GM04504 (cell line): ENCODE data around the gene TEK.

Experiments
- DNase-seq: peaks from one replicate; pipeline ENCODE4 v3.0.0-alpha.2; 2012; ENCODE audit warnings: low read depth

TEK gene

DNA sequence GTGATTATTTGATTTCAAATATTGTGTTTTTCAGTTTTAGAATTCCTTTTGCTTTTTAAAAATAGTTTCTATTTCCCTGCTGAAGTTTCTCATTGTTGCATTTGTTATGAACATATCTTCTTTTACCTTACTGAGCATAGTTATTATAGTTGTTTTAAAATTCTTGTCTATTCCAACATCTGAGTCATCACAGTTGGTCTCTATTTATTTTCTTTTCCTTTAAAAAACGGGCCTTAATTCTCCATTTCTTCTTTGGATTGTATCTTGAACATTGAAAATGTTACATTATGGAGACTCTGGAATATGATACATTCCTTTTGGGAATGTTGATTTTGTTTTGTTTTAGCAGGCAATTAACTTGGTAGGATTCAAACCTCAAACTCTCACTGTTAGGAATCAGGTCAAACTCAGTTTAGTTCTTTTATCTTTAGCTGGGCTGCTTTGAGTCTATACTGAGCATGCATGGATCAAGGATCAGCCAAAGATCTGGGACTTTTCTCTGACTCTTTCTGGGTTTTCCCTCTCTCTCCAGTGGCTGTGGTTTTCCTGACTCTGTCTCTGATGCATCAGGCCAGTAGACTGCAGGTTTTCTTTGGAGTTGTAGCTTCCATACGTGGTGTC is 70.3 kb downstream of the TEK start:
- no peak for DNase-seq

DNA sequence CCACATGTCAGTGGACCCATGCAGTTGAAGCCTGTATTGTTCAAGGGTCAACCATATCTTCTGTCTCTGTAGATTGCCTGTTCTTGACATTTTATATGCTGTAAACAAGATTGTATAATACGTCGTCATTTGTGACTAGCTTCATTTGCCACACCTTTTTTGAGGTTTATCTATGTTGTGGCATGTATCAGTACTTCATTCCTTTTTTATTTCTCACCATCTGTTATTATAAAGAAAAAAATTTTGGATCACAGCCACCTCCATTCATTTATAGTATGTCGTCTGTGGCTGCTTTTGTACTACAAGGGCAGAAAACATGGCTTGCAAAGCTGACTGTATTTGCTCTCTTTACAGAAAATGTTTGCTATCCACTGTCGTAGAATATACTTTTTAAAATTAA is 72.4 kb downstream of the TEK start:
- DNase-seq, result peak; percentile 1

DNA sequence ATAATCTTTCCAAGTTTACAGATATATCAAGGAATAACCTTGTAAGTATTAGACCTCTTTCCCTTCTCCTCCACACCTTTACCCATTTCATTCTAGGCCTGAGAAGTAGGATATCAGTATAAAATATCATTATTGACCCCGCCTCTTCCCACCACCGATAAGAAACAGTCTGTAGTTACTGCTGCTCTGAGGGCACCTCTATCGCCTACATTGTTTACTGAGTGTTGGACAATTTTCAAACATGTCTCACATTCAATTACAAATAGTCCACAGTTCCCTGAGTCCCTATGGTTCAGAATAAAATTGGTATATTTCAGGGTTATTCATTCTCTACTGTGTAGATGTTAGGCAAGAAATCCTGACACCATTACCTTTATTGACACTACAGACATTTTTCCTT is 73.4 kb downstream of the TEK start:
- no peak for DNase-seq

DNA sequence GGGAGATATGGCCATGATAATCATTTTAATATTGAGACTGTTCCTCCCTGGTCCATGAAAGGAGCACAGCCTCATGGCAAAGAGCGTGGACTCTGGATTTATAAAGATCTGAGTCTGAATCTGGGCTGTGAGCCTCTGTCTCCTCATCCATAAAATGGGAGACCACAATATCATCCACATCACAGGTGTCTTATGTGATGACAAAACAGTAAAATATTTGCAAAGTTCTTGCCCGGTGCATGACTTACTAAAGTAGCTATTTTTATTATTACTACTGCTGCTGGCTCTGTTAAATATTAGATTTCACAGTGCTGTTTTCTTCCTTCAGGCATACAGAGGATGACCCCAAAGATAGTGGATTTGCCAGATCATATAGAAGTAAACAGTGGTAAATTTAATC is 74.1 kb downstream of the TEK start:
- no peak for DNase-seq

DNA sequence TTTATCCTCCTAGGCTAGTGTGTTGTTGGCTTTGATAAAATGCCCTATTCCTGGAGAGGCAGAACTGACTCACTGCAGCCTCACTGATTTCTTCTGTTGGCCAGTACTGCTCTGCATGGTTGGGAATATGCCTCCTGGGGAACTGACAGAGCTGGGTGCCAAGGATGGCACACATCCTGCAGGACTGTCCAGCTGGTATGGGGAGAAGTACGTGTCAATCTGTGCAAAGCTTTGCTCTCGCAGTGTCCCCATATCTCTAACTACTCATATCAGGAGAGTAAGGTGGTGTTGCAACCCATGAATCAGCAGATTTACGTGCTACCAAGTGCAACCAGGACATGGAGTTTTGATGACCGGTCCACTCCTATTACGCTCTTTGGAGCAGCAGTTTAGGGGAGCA is 74.7 kb downstream of the TEK start:
- no peak for DNase-seq

DNA sequence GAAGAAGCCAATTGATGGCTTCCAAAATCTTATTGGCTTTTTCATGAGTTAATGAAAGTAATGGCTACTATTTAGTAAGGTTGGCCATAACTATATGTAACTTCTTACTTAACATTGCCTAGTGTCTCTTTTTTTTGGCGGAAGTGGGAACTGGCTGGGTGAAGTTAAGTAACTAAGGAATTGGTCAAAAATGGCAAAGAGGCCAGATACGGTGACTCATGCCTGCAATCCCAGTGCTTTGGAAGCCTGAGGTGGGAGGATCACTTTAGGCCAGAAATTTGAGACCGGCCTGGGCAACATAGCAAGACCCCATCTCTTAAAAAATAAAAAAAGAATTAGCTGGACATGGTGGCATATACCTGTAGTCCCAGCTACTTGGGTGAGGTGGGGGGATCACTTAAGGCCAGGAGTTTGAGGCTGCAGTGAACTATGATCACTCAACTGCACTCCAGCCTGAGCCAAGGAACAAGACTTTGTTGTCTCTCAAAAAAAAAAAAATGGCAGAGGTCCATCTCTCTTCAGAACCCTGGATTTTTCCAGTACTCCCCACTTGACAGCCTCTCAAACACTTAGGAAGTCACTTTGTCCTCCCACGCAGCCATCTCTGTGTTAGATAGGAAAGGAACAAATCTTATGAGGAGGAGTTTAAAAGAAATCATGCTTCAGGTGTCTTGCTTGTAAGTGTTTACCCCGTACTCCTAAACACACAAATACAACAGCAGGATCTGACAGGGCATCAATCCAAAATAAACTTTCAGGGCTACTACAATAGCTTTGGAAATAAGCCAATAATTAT is 75.7 kb downstream of the TEK start:
- no peak for DNase-seq

DNA sequence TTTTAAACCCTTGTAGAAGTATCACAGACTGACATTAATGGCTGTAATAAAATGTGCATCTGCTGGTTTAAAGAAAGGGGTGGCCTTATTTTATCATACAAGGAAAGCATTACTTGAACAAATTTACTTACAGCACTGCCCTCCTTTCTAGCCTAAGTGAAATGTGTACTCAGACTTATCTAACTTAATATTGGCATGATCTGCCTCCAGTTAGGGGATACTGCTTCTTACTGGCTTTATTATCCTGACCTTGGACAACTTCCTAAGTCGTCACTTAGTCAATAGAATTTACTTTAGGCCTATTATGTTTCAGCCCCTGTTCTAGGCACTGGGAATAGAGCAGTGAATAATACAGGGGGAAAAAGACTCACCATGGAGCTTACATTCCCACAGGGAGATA is 79.4 kb downstream of the TEK start:
- DNase-seq, result no peak

DNA sequence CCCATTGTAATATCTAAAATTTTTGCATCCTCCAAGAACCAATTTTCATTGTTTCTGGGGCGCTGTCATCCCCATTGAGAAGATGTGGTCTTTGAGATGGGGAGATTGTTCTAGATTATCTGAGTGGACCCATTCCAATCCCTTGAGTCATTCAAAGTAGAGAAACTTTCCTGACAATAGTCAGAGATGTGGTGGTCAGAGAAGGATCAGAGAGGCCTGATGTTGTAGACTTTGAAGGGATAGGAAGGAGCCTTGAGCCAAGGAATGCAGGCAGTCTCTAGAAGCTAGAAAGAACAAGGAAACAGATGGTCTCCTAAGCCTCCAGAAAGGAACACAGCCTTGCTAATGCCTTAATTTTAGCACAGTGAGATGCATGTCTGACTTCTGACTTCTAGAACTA is 80.4 kb downstream of the TEK start:
- DNase-seq, result no peak

DNA sequence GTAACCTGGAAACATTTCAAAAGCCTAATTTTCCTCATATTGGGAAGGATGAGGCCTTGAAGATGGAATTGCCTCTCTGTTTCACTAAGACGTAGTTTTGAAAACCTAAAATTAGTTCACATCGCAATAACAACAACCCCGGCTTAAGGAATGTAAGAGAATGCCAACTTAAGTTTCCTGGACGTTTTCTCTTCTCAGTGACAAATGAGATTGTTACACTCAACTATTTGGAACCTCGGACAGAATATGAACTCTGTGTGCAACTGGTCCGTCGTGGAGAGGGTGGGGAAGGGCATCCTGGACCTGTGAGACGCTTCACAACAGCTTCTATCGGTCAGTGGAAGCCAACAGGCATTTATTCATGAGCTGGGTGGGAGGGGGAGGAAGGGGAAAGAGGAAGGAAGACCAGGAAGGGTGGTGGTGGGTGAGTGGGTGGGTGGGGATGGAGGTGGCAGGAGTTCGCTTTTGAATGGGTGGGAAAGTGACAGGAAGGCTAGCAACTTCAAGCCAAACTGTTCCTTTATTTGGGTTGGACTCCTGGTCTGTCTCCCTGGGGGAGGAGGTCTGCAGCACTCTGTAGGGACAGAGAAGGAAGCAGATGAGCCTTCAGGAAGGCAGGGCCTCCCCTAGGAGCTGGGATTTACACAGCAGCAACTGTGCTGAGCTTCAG is 83.4 kb downstream of the TEK start:
- DNase-seq, result no peak

DNA sequence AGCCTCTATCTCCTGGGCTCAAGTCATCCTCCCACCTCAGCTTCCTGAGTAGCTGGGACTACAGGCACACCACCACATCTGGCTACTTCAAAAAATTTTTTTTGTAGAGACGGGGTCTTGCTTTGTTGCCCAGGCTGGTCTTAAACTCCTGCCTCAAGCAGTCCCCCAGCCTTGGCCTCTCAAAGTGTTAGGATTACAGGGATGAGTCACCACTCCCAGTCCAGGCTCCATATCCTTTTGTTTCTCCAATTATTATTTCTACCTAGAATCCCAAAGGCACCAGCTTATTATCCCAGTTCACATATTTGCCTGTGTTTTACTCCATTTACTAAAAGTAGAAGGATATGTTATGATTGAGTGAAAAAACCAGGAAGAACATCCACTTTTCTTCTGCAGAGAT is 84.9 kb downstream of the TEK start:
- DNase-seq, result no peak

DNA sequence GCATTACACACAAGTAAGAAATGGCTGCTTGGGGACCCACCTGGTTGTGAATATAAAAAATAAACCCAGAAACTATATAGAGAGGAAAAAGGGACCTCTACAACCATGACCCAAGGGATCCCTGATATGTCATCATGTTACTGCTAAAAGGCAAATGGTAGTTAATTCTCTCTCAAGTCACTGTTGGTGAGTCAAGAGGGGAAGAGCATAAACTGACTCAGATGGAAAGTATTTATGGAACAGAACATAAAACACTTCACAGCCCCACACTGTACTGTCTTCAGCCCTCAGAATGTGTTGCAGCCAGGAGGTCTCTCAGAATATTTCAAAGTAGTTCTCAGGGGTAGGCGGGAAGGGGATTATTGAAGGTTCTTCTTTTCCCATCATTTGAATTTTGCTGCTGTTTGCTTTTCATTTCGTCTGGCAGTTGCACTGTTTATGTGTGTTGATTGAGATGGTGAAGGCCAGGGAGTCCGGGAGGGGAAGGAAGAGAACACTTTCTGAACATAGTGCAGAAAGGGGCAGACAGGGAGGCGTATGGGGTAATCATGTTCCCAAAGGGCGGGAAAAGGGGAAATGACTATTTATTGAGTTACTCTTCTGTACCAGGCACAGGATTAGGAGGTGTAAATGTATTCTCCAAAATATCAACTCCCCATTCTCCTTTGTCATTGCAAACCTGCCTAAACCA is 85.5 kb downstream of the TEK start:
- DNase-seq, result peak; percentile 42

DNA sequence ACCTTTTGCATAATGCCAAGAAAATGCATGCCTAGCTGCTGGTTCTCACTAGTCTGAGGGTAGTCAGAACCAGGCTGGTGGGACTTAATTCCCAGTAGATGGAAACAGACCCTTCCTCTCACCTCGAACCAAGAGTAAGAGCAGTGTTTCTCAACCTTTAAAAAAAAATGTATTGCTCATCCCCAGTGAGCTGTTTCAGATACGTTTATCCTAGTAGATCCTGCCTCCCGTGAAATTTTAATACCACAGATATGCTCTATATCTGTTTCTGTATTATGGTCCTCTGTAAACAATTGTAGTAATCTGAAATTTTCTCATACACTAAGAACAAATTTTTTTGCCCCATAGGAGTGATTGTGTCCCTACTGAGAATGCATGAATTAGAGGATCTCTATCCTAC is 86.2 kb downstream of the TEK start:
- no peak for DNase-seq

DNA sequence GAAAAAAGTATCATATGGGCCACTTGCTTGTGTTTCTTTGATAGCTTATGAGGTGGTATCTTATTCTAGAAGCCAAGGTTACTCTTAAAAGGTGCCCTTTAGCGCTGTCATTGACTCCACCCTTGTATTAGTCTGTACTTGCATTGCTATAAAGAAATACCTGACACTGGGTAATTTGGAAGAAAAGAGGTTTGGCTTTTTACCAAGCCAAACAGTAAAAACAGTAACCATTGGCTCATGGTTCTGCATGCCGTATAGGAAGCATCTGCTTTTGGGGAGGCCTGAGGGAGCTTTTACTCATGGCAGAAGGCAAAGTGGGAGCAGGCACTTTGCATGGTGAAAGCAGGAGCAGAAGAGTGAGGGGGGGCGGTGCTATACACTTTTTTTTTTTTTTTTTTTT is 87.4 kb downstream of the TEK start:
- DNase-seq, result no peak

DNA sequence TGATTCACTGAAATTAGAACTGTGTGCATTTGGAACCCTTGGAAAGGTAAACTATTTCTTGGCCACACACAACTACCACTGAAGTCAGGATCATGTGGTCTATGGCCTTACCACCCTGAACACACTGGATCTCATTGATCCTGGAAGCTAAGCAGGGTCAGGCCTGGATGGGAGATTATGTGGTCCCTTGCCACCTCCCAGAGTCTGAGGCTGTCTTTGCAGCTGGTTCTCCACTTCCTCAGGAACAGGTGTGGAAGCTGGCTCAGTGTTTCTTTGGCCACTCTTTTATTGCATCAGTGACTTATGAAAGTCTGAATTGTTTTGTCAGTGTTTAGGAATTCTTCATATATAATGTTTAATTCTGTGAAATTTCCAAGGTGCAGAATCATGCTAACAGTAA is 89.2 kb downstream of the TEK start:
- DNase-seq, result no peak

DNA sequence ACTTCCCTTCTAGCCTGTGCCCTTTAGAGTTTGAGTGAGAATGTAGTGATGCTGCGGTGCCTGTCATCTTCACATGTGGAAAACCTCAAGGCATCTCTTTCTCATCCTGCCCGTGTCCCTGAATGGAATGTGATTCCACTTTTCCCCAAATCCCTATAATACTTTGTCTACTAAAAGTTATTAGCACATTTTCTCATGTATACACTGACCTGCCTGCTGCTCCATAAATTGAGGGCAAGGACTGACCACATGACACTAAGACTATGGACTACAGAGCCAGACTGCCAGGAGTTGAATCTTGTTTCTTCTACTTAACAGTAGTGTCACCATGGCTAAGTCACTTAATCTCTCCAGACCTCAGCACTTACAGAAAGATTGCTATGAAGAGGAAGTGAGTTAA is 93.0 kb downstream of the TEK start:
- DNase-seq, result no peak

DNA sequence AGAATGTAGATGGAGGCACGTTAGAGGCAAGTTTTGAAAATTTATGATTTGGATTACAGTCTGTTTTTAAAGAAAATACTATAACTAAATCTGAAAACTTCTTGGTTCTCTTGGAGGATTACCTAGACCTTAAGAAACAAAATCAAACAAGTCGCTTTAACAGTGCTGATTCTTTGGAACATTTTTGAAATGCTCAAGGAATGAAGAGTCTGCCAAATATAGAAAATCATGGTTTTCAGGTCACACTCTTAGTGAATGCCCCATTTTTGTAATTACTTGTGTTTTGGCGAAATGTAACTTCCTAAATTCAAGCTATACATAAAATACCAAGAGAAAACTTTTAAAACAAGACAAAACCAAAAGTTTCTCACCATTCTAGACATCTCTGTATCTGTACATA is 94.8 kb downstream of the TEK start:
- DNase-seq, result no peak

DNA sequence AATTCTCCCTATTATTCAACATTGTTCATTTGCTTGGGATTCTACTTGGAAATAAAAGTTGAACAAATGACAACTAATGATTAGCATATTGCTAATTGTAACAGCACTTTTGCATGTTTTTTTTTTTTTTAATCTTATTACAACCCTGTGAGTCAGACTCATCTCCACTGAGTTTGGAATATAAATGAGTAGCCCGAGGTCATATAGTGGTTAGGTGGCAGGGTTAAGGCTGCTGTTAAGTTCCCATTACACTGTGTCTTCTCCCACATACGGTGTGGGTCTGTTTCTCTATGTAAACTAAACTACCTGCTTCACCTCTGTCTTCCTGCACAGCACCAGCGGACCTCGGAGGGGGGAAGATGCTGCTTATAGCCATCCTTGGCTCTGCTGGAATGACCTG is 95.6 kb downstream of the TEK start:
- DNase-seq, result no peak

DNA sequence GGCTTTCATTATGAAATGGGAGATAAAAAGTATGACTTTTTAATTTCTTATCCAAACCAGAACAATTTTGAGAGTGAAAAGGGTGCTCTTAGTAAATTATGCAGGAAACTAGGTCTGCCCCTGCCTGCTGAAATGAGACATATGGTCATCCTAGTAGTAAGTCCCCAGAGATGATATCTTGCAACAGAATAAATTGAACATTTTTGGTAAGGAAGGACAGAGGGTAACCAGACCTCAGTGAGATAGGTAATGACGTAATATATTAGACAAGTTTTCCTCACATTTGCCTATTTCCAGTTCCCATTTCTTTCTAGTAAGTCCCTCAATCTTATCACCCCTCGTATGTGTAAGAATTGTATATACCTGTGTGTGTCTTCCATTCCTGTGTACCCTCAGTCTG is 96.2 kb downstream of the TEK start:
- no peak for DNase-seq

DNA sequence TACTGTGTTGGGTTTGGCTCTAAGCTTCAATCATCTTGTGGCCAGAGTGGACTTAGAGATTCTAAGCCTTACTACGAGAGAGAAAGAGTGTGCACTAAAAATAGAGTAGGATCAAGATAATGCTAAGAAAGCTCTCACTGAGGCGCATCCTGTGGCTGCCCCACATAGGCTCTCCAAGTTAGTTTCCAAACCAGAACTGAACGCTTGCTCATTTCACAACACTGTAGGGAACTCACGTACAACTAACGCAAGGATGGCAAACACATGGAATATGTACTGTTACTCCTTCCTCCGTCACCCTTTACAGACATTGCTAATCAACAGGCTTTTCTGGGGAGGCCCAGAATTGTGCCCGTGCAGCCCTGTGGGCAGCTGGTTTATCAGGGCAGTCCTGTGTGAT is 97.0 kb downstream of the TEK start:
- no peak for DNase-seq

DNA sequence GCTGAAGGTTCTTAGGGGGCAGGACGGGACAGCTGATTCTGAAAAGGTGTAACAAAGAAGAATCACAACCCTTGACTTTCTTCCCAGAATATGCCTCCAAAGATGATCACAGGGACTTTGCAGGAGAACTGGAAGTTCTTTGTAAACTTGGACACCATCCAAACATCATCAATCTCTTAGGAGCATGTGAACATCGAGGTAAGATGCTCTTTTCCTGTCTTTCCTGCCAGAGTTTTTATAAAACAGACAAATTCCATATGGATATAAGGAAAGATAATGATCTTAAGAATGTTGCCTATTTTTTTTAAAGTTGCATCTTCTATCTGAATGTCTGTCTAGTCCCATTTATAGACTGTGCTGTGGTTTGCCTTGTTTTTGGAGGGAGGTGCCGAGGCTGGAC is 100.0 kb downstream of the TEK start:
- DNase-seq, result no peak

DNA sequence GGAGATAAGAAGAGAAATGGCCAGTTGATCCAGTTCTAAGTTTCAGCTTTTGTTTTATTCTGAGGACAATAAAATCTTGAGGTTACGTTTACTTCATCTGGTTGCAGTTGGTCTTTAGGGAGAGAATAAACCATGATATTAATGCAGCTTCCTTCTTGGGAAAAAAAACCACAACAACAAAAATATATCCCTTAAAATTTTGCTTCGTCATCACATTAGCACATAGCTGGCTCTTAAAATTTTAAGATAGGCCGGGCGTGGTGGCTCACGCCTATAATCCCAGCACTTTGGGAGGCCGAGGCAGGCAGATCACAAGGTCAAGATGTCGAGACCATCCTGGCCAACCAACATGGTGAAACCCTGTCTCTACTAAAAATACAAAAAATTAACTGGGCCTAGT is 101.6 kb downstream of the TEK start:
- DNase-seq, result no peak

DNA sequence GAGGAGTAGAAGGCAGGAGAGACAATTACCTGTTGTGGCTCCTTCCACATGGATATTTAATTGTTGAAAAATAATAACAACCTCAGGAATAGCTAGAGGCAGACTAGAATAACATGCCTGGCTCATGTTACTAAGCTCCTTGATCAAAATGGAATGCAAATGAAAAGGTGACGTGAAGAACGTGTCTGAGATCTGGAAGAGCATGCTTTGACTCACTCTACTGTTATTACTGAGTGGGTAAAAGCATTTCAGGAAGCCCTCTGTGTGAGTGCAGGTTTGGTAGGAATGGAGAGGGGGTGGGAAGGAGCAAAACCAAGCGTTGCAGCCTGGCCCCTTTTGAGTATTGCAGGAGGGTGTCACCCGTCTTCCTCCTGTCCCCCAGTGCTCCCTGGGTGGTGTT is 103.2 kb downstream of the TEK start:
- DNase-seq, result no peak

DNA sequence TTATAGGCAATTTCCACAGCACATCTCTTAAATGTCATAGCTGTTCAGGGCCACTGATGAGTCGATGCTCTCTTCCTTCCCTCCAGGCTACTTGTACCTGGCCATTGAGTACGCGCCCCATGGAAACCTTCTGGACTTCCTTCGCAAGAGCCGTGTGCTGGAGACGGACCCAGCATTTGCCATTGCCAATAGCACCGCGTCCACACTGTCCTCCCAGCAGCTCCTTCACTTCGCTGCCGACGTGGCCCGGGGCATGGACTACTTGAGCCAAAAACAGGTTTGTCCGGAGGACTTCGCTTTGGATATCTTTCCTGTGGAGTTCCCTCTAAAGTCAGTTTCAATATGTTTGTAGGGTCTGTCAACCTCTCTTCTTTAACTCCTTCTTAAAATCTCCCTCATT is 103.6 kb downstream of the TEK start:
- no peak for DNase-seq
